Skin epidermis (tissue), 12 donors: ENCODE data around the gene GOSR2.

Experiments used
- H3K27ac ChIP-seq, 21 experiments: fragments of 200-600 bp; sonication (generic) in 11 of 21; one replicate each; pipeline ENCODE4 v1.5.0; 2020; ENCODE audit warnings: mild to moderate bottlenecking in 3 of 21, inconsistent platforms in 2 of 21, moderate library complexity in 2 of 21
- H3K4me3 ChIP-seq, 7 experiments: fragments of 200-600 bp; sonication (generic) in 2 of 7; one replicate each; pipeline ENCODE4 v1.5.0; 2020; ENCODE audit warnings: inconsistent platforms in 2 of 7, mild to moderate bottlenecking in 2 of 7, moderate library complexity in 1 of 7

Gene GOSR2

GRCh38 chr17:46922804-46923635 lies at the start of gene GOSR2:
Gene GOSR2 (plus strand): TSS chr17:46923160. CDS start chr17:46923193, 33 bp downstream.
- peak within 1 kb of the TSS; percentile 84 to 99 (median 95) for H3K27ac ChIP-seq

GRCh38 chr17:46873941-46874645 lies 48.9 kb upstream of the GOSR2 start:
- H3K4me3 ChIP-seq = no peak overlapping the region

More at GRCh38 chr17:46922804-46923635, at the start of gene GOSR2:
- peak within 1 kb of the TSS; percentile 75 to 93 (median 84) for H3K4me3 ChIP-seq

GRCh38 chr17:46874906-46875305 lies 48.1 kb upstream of the GOSR2 start:
- Histone ChIP-seq H3K4me3 (no peak overlapping the region), H3K27ac (no peak overlapping the region)

More at GRCh38 chr17:46873941-46874645, 48.9 kb upstream of the GOSR2 start:
- no peak overlapping the region for H3K27ac ChIP-seq

GRCh38 chr17:46875849-46876352 lies 47.1 kb upstream of the GOSR2 start:
- Histone ChIP-seq H3K27ac (no peak overlapping the region), H3K4me3 (no peak overlapping the region)

GRCh38 chr17:46876353-46876887 lies 46.5 kb upstream of the GOSR2 start:
- Histone ChIP-seq H3K27ac (peak overlapping the region in 1 of 21 experiments; percentile 34), H3K4me3 (no peak overlapping the region)

GRCh38 chr17:46876926-46877325 lies 46.0 kb upstream of the GOSR2 start:
- H3K27ac ChIP-seq = peak overlapping the region in 2 of 21 experiments; percentile 17 to 34
- H3K4me3 ChIP-seq = no peak overlapping the region

- Histone ChIP-seq H3K4me3 (no peak overlapping the region), H3K27ac (peak overlapping the region in 4 of 21 experiments; percentile 12 to 65 (median 24))
Observed at GRCh38 chr17:46877466-46877865, 45.5 kb upstream of the GOSR2 start.

- no peak overlapping the region for H3K4me3 ChIP-seq
- peak overlapping the region in 5 of 21 experiments; percentile 17 to 65 (median 32) for H3K27ac ChIP-seq
Observed at GRCh38 chr17:46878055-46878454, 44.9 kb upstream of the GOSR2 start.

GRCh38 chr17:46879101-46879500 lies 43.9 kb upstream of the GOSR2 start:
- H3K4me3 ChIP-seq = no peak overlapping the region
- peak overlapping the region in 1 of 21 experiments; percentile 30 for H3K27ac ChIP-seq

GRCh38 chr17:46881015-46881414 lies 41.9 kb upstream of the GOSR2 start:
- Histone ChIP-seq H3K27ac (no peak overlapping the region), H3K4me3 (no peak overlapping the region)

GRCh38 chr17:46882666-46883065 lies 40.3 kb upstream of the GOSR2 start:
- Histone ChIP-seq H3K27ac (no peak overlapping the region), H3K4me3 (no peak overlapping the region)

GRCh38 chr17:46883871-46884520 lies 39.0 kb upstream of the GOSR2 start:
- Histone ChIP-seq H3K4me3 (no peak overlapping the region), H3K27ac (no peak overlapping the region)

- H3K4me3 ChIP-seq = no peak overlapping the region
Observed at GRCh38 chr17:46884552-46884951, 38.4 kb upstream of the GOSR2 start.

GRCh38 chr17:46885415-46886309 lies 37.3 kb upstream of the GOSR2 start:
- Histone ChIP-seq H3K27ac (no peak overlapping the region), H3K4me3 (no peak overlapping the region)

More at GRCh38 chr17:46884552-46884951, 38.4 kb upstream of the GOSR2 start:
- no peak overlapping the region for H3K27ac ChIP-seq

- no peak overlapping the region for H3K4me3 ChIP-seq
Observed at GRCh38 chr17:46886310-46886663, 36.7 kb upstream of the GOSR2 start.

GRCh38 chr17:46887717-46888116 lies 35.2 kb upstream of the GOSR2 start:
- Histone ChIP-seq H3K4me3 (no peak overlapping the region), H3K27ac (no peak overlapping the region)

More at GRCh38 chr17:46886310-46886663, 36.7 kb upstream of the GOSR2 start:
- H3K27ac ChIP-seq = no peak overlapping the region

GRCh38 chr17:46888727-46889126 lies 34.2 kb upstream of the GOSR2 start:
- H3K4me3 ChIP-seq = no peak overlapping the region
- no peak overlapping the region for H3K27ac ChIP-seq

GRCh38 chr17:46889519-46889918 lies 33.4 kb upstream of the GOSR2 start:
- no peak overlapping the region for H3K4me3 ChIP-seq

More at GRCh38 chr17:46889519-46889918, 33.4 kb upstream of the GOSR2 start:
- no peak overlapping the region for H3K27ac ChIP-seq
